Measurements from ENCODE around the gene LBHD2.

Gene LBHD2

DNA sequence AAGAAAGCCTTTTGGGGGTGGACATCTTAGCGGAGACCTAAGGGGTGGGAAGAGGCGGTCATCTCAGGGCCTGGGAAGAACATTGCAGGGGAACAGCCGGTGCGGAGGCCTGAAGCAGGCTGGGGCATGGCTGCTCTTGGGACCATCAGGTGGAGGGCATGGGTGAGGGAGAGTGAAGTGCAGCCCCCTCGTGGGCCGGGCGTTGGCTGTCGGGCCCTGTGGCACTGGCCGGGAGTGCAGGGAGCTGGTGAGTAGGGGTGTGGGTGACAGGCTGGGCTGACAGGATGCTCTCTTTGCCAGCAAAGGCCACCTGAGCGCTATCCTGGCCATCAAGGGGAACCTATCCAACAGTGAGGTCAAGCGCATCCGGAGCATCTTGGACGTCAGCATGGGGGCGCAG, 50.9 kb downstream of the LBHD2 start:
- DNase-seq = no peak

GRCh38 chr14:103135333-103136260, 51.6 kb downstream of the LBHD2 start:
- no peak for DNase-seq

DNA sequence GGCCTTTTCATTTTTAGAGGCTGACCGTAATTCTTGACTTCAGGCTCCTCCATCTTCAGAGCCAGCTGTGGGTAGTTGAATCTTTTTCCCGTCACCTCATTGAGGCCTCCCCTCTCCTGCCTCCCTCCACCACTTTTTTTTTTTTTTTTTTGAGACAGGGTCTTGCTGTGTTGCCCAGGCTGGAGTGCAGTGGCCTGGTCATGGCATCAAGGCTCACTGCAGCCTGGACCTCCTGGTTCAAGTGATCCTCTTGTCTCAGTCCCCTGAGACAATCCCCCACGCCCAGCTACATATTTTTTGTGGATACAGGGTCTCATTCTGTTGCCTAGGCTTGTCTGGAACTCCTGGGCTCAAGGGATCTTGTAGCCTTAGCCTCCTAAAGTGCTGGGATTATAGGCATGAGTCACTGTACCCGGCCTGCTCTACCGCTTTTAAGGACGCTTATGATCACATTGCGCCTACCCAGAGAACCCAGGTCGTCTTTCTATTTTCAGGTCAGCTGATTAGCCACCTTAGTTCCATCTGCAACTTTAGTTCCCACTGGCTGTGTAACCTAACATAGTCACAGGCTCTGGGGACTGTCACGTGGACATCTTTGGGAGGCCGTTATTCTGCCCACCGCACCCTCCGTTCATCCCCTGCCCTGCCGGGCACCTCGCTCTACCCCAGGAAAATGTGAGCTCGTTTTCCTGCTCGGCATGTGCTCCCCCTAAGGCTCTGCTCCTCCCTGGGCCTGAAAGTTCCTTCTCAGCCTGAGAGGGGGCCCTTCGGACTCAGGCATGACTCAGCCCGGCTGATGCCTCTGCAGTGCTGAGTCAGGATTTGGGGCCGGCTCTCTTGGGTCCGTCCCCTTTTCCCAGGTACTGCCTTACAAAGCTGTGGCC, 52.6 kb downstream of the LBHD2 start:
- no peak for DNase-seq

- DNase-seq = no peak
Observed at GRCh38 chr14:103137689-103138300, 53.8 kb downstream of the LBHD2 start.

DNA sequence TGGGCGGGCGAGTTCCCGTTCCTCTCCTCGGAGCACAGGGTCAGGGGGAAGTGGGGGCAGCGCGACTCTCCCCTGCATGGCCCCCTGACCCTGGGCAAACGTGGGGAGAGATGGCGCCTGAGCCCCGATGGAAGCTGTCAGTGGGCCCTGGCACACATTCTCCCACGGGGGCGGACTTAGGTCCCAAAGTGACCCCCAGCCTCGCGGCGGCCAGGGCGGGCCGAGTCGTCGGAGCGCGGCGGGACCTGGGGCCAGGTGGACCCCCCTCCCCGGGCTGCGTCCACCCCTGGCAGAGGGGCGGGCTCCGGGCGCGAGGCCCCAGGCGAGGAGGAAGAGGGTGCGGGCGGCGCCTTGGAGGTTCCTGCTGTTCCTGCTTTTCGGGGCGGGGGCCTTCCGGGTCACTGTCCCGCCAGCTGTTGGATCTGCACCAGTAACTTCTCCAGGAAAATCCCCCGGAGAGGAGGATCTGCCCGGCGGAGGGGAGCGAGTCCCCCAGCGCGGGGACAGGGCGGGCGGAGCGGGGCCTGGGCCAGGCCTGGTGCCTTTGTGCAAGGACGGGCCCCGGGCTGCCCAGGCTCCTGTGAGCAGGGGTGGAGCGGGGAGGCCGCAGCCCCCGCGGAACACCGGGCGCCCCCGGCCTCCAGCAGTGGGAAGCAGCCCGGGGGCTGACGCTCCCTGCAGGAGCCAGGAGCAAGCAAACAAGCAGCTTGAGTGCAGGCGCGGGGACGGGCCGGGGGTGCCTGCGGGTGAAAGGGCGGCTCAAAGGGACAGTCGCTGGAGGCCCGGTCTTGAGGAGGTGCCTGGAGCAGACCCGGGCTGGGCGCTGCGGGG, 54.5 kb downstream of the LBHD2 start:
- DNase-seq = no peak

DNA sequence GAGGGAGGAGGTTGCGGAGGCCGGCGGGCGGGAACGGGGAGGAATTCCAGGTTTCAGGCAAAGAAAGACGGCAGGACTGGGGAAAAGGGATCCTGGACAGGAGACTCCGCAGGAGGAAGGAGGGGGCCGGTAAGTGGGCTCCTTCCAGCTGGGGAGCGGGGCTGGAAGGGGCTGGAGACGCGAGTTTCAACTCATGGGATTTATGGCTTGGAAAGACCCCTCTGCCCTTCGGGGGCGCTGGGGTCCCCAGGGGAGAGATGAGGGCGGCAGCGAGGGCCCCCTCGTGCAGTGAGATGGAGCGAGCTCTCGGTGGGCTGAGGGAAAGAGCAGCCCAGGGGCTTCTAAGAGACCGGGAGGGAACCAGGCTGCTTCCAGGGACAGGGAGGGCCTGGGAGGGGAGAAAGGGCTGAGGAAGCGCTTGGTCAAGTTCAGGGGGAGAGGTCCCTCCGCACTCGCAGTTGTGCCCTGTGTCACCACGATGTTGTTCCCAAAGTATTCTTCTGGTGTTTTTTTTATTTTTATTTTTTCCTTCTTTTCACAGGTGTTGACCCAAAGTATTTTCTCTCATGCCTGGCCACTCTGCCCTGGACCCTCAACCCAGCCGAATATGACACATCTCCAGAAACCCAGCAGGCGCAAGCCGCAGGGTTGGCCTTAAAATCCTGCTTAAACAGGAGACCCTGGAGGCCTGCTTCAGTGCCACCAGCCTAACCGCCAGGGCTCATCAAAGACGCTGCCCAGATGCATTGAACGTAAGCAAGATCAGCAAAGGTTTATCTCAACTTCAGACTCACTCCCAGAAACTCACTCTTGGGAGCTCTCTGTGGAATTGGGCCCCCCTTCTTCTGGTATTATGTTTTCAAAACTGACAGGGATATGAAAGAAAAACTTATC, 55.4 kb downstream of the LBHD2 start:
- DNase-seq = no peak

Measured in NCI-H1436 (cell line).